Natural killer cell (primary cell): ENCODE results near the gene PCED1B. TPM values are rescaled to one million over a fixed set of nuclear protein-coding genes. Genes with fewer than 3 reads are reported as not detected.
"Not testable (repeated sequence)": the region's sequence is repeated elsewhere in the genome, so short reads cannot be mapped to it uniquely, and the experiment has no call there.

Experiments used
- ATAC-seq, 3 donors: fragments of 150-1000 bp in 2 of 3; fragments of 200-7000 bp in 1 of 3; cut with Tn5 transposase; 1 replicate in 1 of 3; 2 replicates in 2 of 3; pipeline ENCODE4 v1.10.0; 2021; ENCODE audit warnings: mild to moderate bottlenecking in 2 of 3, moderate library complexity in 2 of 3
- DNase-seq, 2 donors: peaks; one replicate each; pipeline versions ENCODE4 v3.0.0 to v3.0.0-alpha.2; 2013 to 2021; ENCODE audit warnings: mixed read lengths in 1 of 2
- H3K27ac ChIP-seq: one replicate; pipeline ENCODE4 v1.5.1; 2013; ENCODE audit warnings: mild to moderate bottlenecking, low read length
- H3K27me3 ChIP-seq: one replicate; pipeline ENCODE4 v1.6.1; 2013; ENCODE audit warnings: low read length; ENCODE audit not compliant: control insufficient read depth, insufficient read depth
- H3K36me3 ChIP-seq: one replicate; pipeline ENCODE4 v1.6.1; 2013; ENCODE audit warnings: low read length; ENCODE audit not compliant: control insufficient read depth, insufficient read depth
- H3K4me1 ChIP-seq: one replicate; pipeline ENCODE4 v1.6.1; 2013; ENCODE audit warnings: low read length; ENCODE audit not compliant: control insufficient read depth, insufficient read depth
- H3K4me3 ChIP-seq: one replicate; pipeline ENCODE4 v1.5.1; 2013; ENCODE audit warnings: low read length
- H3K9me3 ChIP-seq: one replicate; pipeline ENCODE4 v1.6.1; 2013; ENCODE audit warnings: low read length; ENCODE audit not compliant: control insufficient read depth, insufficient read depth
- H3K27ac Mint-ChIP-seq, 2 donors: one replicate each; pipeline ENCODE4 v1.8.0; 2022; ENCODE audit warnings: mild to moderate bottlenecking in 2 of 2, mixed read lengths in 2 of 2, moderate library complexity in 1 of 2
- H3K27me3 Mint-ChIP-seq, 2 donors: one replicate each; pipeline ENCODE4 v1.8.0; 2022; ENCODE audit warnings: low read depth in 2 of 2, mixed read lengths in 2 of 2
- H3K36me3 Mint-ChIP-seq: one replicate; pipeline ENCODE4 v1.8.0; 2022; ENCODE audit warnings: mixed read lengths
- H3K4me1 Mint-ChIP-seq, 2 donors: one replicate each; pipeline ENCODE4 v1.8.0; 2022; ENCODE audit warnings: mixed read lengths in 2 of 2
- H3K4me3 Mint-ChIP-seq: one replicate; pipeline ENCODE4 v1.8.0; 2022; ENCODE audit warnings: mild to moderate bottlenecking, moderate library complexity, mixed read lengths
- H3K9me3 Mint-ChIP-seq, 2 donors: one replicate each; pipeline ENCODE4 v1.8.0; 2022; ENCODE audit warnings: mixed read lengths in 2 of 2
- CTCF ChIP-seq: fragments of 200-600 bp; IDR thresholded peaks from one replicate; pipeline ENCODE4 v1.8.0; 2022; ENCODE audit warnings: antibody characterized with exemption
- WGBS: methylation state at CpG from one replicate; pipeline ENCODE4 v1.1.7; 2013; ENCODE audit warnings: missing lambda C conversion rate; ENCODE audit not compliant: insufficient coverage; 5-methylcytosine and 5-hydroxymethylcytosine counted together
- intact Hi-C: fragments of 100-400 bp; cut with micrococcal nuclease; formaldehyde crosslinking; loops from one replicate; pipeline ENCODE4 v1.14.2; 2022
- total RNA-seq, 4 donors: library from RNA; stranded (reverse); fragments of 120-200 nt in 1 of 4; gene quantifications; one replicate each; pipeline versions ENCODE4 v1.2.3 to v1.2.4, GENCODE V29; 2013 to 2022

The PCED1B gene
- total RNA-seq, 3 donors from 2014 or later (not counting 1 experiment from before 2014, with no cell fraction given) = 30.2 to 35.9 (median 33.3) TPM

GRCh38 chr12:47276621-47277309 lies 197.3 kb downstream of the PCED1B start:
- Mint-ChIP-seq H3K4me1 (peaks cover 35 to 40% of the 10 kb centered on the region in 2 donors), H3K27me3 (peaks cover 0 to 4% of the 10 kb centered on the region in 2 donors)

DNA sequence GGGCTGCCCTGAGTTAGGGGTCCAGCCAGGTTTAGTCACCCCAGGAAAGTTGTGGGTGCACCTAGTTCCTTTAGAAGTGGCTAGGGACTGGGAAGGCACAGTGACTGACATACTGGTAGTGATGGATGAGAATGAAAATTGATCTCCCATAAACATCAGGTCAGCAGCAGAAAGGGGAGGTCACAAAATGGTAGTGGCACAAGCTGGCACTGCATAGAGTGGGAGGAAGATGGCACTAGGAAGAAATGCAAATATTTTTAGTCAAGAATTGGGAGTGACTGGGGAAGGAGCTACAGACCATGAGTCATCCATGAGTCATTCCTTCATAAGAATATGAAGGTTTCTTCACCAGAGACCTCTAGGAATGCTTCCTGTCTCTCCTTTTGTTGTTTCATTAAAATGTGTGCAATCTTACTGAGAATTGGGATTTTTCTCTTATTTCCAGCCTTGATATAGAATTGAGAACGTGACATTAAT lies 198.6 kb downstream of the PCED1B start:
- Histone ChIP-seq H3K36me3 (no peaks in the 10 kb centered on the region), H3K9me3 (no peaks in the 10 kb centered on the region), H3K4me1 (peaks cover 22% of the 10 kb centered on the region), H3K4me3 (no peak overlapping the region), H3K27ac (no peak overlapping the region), H3K27me3 (no peaks in the 10 kb centered on the region)
- peak in 1 of 2 donors; percentile 26 for DNase-seq
- H3K36me3 Mint-ChIP-seq = no peaks in the 10 kb centered on the region
- no peaks in the 10 kb centered on the region for H3K9me3 Mint-ChIP-seq
- H3K27ac Mint-ChIP-seq = peak overlapping the region; percentile 86 to 94
- no CpG with 5 or more reads among the region's 1 CpG for WGBS
- H3K4me1 Mint-ChIP-seq = peaks cover 34 to 35% of the 10 kb centered on the region in 2 donors
- no peak for TF ChIP-seq CTCF
- peaks cover 0 to 4% of the 10 kb centered on the region in 2 donors for H3K27me3 Mint-ChIP-seq
- ATAC-seq = no peak
- H3K4me3 Mint-ChIP-seq = no peak overlapping the region
- intact Hi-C loops = loop anchor here (2.0 to 5.0 kb wide), 5 partner anchors 39 to 193 kb away; no protein-coding TSS in a partner anchor

More at GRCh38 chr12:47276621-47277309, 197.3 kb downstream of the PCED1B start:
- TF ChIP-seq CTCF = no peak
- H3K27me3 ChIP-seq = no peaks in the 10 kb centered on the region
- peak; percentile 44 to 87 for DNase-seq
- peaks cover 22% of the 10 kb centered on the region for H3K4me1 ChIP-seq
- H3K36me3 ChIP-seq = no peaks in the 10 kb centered on the region
- peak overlapping the region; percentile 60 for H3K4me3 Mint-ChIP-seq
- ATAC-seq = peak; percentile 93 to 97 (median 97)
- peak overlapping the region; percentile 89 for H3K27ac ChIP-seq
- 4% methylated on average over 2 of the region's 4 CpGs for WGBS
- no peak overlapping the region for H3K4me3 ChIP-seq
- intact Hi-C loops = loop anchor here (2.0 to 5.0 kb wide), 5 partner anchors 41 to 192 kb away; no protein-coding TSS in a partner anchor
- H3K27ac Mint-ChIP-seq = peak overlapping the region; percentile 86 to 94
- no peaks in the 10 kb centered on the region for H3K36me3 Mint-ChIP-seq
- H3K9me3 ChIP-seq = no peaks in the 10 kb centered on the region
- H3K9me3 Mint-ChIP-seq = no peaks in the 10 kb centered on the region

GRCh38 chr12:47279758-47280157 lies 200.3 kb downstream of the PCED1B start:
- peaks cover 22% of the 10 kb centered on the region for H3K4me1 ChIP-seq
- not testable (repeated sequence) for H3K4me3 Mint-ChIP-seq, H3K27ac Mint-ChIP-seq

DNA sequence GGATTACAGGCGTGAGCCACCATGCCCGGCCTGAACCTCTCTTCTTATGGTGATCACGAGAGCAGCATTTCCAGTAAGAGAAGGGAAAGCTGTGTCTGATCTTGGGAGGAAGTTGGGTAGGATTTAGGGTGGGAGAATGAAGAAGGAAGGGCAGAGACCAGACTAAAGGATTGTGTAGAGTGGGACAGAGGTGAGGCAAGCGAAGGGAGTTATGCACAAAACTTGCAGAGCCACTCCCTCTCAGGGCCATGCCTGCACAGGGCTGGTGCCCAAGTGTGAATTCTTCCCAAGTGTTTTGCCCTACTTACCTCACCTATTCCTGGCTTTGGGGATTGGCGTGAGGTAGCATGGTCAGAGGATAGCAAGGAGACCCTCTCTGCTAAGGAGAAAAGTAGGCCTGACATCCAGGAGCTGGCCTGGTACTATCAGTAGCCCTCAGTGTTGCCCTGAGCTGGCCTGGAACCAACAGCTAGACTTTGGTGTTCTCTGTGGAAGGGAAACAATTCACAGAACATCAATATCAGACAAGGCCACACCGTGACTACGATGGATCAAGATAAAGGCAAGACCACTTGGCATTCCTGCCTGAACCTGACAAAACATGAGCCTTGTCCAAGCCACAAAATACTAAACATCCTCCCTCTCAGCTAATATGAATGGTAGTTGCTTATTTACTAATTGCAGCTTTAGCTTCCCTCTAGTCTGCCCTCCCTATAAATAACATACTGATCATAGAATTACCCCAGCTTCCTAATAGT lies 201.3 kb downstream of the PCED1B start:
- H3K27ac ChIP-seq = no peak overlapping the region
- Mint-ChIP-seq H3K27me3 (no peaks in the 10 kb centered on the region), H3K4me1 (peaks cover 22 to 25% of the 10 kb centered on the region in 2 donors)

More at GRCh38 chr12:47279758-47280157, 200.3 kb downstream of the PCED1B start:
- H3K9me3 Mint-ChIP-seq, H3K27me3 Mint-ChIP-seq, H3K9me3 ChIP-seq, ATAC-seq, H3K27me3 ChIP-seq, H3K36me3 ChIP-seq, DNase-seq, H3K4me3 ChIP-seq, H3K36me3 Mint-ChIP-seq, H3K27ac ChIP-seq: not testable (repeated sequence)
- WGBS = 95% methylated on average over 8 of the region's 8 CpGs
- intact Hi-C loops = loop anchor here (5.0 kb wide), 2 partner anchors 38 to 62 kb away; no protein-coding TSS in a partner anchor
- H3K4me1 Mint-ChIP-seq = peaks cover 31 to 33% of the 10 kb centered on the region in 2 donors

More for the DNA sequence above, 201.3 kb downstream of the PCED1B start:
- H3K4me1 ChIP-seq = peaks cover 20% of the 10 kb centered on the region
- no peak for DNase-seq
- no peaks in the 10 kb centered on the region for H3K27me3 ChIP-seq
- Mint-ChIP-seq H3K9me3 (no peaks in the 10 kb centered on the region), H3K4me3 (no peak overlapping the region), H3K36me3 (no peaks in the 10 kb centered on the region), H3K27ac (no peak overlapping the region)
- no peaks in the 10 kb centered on the region for H3K36me3 ChIP-seq
- intact Hi-C loops = no loop called here
- no peak for ATAC-seq
- 94% methylated on average over 7 of the region's 7 CpGs for WGBS
- no peak for TF ChIP-seq CTCF
- H3K9me3 ChIP-seq = no peaks in the 10 kb centered on the region
- no peak overlapping the region for H3K4me3 ChIP-seq
